A673 (cell line): ENCODE data around the gene TMEM178B.
"Not testable (repeated sequence)": the region's sequence is repeated elsewhere in the genome, so short reads cannot be mapped to it uniquely, and the experiment has no call there.

Source experiments
- EZH2 ChIP-seq: fragments of 200-600 bp; sonication (generic); IDR thresholded peaks from 2 replicates; pipeline ENCODE4 v1.6.1; 2017; ENCODE audit warnings: borderline replicate concordance, low read depth, mild to moderate bottlenecking, mixed read lengths, antibody characterized with exemption, low read length; ENCODE audit not compliant: poor library complexity, severe bottlenecking
- TF ChIP-seq, protein P1 (sequence below): fragments of 300-800, 200-600 bp; sonication (generic); conservative IDR thresholded peaks from 2 replicates; pipeline ENCODE4 v1.5.1; 2017; ENCODE audit warnings: low read depth, mild to moderate bottlenecking, antibody characterized with exemption, low read length, moderate library complexity, mixed read lengths

- TF ChIP-seq EZH2: not testable (repeated sequence)
- TF ChIP-seq, protein P1, sequence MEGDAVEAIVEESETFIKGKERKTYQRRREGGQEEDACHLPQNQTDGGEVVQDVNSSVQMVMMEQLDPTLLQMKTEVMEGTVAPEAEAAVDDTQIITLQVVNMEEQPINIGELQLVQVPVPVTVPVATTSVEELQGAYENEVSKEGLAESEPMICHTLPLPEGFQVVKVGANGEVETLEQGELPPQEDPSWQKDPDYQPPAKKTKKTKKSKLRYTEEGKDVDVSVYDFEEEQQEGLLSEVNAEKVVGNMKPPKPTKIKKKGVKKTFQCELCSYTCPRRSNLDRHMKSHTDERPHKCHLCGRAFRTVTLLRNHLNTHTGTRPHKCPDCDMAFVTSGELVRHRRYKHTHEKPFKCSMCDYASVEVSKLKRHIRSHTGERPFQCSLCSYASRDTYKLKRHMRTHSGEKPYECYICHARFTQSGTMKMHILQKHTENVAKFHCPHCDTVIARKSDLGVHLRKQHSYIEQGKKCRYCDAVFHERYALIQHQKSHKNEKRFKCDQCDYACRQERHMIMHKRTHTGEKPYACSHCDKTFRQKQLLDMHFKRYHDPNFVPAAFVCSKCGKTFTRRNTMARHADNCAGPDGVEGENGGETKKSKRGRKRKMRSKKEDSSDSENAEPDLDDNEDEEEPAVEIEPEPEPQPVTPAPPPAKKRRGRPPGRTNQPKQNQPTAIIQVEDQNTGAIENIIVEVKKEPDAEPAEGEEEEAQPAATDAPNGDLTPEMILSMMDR: not testable (repeated sequence)
Measured at GRCh38 chr7:141038100-141038499, 35.8 kb upstream of the TMEM178B start.
